UCSD-AML1 (cell line): ENCODE data around the gene TUBB.

ENCODE experiments used
- DNase-seq: peaks from one replicate; lab custom pipeline; 2025; ENCODE audit not compliant: unreplicated experiment; lab: John Stamatoyannopoulos, UW

TUBB gene

GRCh38 chr6:30719791-30720737 lies at the start of gene TUBB:
TUBB (plus strand) TSS chr6:30720352; CDS start chr6:30720507, 155 bp downstream.
- DNase-seq: peak; percentile 96

DNA sequence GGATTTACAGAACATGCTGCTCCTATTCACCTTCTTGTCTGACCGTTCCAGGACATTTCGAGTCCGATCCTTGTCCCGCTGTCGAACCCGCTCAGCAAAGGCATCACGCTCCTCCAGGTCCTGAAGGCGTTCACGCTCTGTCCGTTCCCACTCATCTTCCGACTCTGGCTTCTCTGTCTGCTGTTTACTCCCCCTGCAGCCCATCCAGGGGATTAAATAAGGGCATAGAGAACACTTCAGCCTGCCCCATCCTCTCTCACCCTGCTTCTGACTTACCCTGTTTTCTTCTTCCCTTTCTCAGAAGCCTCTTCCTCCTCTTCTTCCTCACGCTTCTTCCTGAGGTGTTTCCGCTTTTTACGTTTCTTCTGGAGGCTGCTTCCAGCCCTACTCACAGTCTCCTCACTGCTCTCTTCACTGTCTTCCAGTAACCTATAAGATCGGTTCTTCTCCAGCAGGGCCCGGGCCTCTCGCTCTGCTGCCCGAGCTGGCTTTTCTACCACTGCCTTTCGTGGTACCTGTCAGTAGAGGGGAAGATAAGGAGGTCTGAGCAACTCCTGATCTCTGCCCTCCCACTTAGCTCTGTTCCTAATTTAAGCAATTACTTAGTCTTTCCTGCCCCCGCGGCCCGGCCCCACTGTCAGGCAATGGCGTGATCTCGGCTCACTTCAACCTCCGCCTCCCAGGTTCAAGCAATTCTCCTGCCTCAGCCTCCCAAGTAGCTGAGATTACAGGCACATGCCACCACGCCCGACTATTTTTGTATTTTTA lies 49.2 kb upstream of the TUBB start:
- no peak for DNase-seq

- DNase-seq: peak; percentile 92
These were observed 47.5 kb upstream of the TUBB start, which contains the start of gene DHX16 for GRCh38 chr6:30672445-30673253. DHX16 (minus strand) TSS chr6:30673006; CDS start chr6:30672841, 165 bp downstream.

GRCh38 chr6:30676660-30677285 lies 43.4 kb upstream of the TUBB start:
- DNase-seq: no peak

DNA sequence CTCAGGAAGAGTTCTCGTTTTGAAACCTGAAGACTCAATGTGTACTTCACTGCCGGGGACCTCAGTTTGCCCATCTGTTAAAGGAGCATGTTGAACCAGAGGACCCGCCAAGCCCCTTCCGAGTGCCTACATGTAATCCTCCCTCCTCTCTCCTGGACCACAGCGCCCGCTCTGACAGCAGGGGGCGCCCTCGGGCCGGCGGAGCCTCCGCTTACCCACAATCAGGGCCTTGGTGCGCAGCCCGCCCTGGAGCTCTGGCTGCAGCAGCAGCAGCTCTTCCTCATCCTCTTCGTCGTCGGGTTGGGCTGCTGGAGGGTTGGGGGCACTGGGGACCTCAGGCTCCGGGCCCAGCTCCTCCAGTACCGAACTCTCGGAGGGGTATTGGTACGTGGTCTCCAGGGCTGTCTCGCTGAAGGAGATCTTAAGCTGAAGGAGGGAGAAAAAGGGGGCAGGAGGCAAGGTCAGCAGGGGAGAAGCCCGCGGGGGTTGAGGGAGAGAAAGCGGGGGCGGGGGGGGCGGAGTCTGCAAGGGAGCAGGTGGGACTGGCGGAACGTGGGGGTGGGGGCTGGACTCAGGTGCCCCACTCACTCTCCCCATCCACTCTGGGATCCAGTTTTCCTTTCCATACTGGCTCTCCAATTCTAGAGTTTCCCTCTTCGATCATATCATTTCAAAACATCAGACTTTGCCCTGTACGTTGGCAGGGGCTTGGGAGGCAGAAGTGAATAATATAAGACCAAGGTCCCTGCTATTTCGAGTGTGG lies 41.0 kb upstream of the TUBB start:
- DNase-seq: peak; percentile 88

GRCh38 chr6:30679765-30680535 lies 40.2 kb upstream of the TUBB start:
- DNase-seq: no peak

DNA sequence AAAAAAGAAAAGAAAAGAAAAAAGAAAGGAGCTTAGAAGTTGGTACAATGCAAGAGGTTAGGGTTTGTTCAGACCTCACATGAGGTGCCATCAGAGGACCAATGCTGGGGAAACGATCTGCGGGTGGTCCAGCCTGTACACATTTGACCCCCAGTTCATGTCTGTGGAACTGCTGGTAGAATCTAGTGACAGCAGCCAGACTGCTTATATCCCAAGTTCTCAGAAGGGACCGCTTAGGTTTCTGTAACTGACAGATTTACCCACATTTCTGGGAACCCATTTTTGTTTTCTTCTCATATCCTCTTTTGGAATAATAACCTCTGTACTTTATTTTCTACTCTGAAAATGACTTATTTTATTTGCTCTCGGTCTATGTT lies 38.4 kb upstream of the TUBB start:
- DNase-seq: no peak

GRCh38 chr6:30682143-30683117 lies 37.7 kb upstream of the TUBB start:
- peak; percentile 99 for DNase-seq

DNA sequence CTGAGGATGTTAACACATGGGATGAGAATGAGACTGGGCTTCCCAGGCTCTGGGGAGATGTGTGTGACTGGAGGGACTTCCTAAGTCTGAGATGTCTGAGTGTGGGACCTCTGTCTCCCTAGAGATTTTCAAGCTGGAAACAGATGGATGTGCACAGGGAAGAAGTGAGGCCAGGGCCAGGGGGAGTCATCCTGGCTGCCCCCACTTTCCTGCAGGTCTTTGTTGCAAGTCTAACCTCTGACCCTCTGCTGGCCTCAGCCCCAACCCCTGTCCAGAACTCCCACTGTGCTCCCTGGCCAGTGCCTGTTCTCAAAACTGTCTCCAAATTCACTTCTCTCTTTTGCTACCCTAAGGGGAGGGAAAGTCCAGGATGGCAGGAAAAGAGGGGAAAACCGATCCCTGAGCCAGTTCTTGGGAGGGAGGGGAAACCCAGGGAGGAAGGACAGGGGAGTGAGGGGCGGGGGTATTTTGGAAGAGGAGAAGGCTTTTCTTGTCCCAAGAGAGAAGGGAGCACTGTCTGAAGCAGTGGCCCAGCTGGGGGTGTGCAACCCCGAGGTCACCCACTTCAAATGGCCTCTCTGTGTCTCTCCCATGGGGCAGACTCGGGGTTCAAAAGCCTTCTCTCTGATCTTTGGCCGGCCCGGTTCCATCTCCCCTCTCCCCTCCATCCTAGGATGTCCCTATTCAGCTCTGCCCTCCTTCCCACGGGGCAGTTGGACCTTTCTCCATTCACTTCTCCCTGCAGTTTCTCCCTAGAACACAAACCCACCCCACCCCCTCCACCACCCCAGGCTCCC lies 36.8 kb upstream of the TUBB start:
- peak; percentile 53 for DNase-seq

DNA sequence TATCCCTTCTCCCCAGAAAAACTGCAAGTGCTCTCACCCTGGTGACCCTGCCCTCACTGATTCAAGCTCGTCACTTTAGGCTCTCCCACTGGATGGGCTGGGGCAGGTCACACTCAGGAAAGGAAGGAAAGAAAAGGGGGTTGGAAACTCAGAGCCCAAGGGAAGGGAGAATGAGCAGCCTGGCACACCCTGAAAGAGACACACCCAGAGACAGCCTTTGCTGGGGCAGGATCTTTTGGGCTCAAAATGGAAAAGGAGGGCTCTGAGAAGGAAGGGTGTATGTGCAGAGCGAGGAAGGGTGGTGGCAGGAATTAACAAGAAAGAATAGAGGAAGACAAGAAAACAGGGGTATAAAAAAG lies 36.2 kb upstream of the TUBB start:
- DNase-seq: peak; percentile 49

DNA sequence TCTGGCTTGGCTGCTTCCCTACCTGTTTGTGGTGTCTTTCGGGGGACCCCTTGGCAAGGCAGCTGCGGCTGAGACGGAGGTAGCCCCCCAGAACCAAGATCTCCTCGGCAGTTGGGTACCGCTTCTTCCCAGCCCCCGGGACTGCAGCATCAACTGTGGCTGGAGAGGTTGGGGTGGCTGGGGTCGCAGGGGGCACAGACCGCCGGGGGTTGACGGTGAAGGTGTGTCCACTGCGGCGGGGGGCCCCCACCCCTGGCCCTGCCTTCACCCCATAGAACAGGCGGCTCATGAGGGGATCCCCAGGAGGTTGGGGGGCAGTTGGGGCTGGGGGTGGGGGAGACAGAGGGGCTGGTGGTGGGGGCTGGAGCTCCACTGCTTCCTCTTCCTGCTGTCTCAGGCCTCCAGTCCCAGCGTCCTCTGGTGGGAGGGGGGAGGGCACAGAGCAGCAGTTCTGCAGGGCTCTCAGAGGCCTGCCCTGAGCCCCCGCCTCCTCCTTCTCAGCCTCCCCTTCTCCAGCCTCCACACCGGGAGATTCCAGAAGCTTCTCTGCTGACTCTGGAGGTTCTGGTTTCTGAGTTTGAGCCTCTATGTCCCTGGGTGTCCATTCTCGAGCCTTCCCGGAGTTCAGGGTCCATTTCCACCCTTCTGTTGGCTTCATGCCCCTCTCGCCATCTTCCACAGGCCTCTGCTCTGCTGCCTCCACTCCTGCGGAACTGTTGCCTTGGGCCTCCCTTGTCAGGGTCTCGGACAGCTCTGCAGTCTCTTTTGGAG lies 35.6 kb upstream of the TUBB start:
- DNase-seq: peak; percentile 79

- DNase-seq: peak; percentile 54
These were observed 34.8 kb upstream of the TUBB start for GRCh38 chr6:30685157-30686008.

DNA sequence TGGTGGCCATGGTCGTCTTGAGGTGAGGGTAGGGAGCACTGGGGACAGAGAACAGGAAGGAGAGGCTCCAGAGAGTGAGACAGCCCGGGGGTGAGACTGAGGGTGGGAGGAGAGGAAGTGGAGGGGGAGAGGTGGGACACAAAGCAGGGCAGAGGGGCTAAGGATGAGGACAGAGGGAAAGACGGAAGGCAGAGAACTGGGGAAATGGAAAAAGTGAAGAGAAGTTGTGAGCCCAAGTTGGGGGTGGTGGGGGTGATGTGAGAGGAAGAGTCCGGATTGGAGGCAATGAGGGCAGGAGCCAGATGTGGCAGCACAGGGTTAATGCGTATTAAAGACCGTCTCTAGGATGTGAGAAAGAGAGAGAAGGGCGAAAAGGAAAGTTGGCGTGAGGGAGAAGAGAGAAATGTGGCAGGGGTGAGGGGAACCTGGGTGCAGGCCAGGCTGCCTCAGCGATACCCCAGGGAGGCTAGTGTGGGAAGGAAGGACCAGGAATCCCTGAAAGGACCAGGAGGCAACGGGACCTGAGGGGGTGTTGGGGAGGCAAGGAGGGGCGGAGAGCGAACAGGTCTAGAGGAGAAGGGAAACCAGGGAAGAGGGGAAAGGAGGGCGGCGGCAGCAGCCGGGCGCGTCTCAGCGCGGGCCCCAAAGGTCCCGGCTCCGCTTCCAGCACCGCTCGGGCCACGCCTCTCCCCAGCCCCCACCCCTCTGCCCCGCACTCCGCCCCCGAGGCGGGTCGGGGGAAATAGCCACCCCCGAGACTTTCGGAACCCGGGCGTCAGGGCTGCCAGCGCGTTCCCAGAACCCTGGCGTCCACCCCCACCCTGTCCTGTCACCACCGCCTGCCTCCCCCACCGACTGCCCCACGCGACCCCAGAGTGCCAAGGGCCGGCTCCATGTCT lies 33.9 kb upstream of the TUBB start, which contains the start of gene PPP1R18:
Gene PPP1R18 (minus strand): TSS at position 637 of the 899 bp plus-strand sequence. CDS start 627 bp downstream, at position 10.
- DNase-seq: peak; percentile 73

GRCh38 chr6:30686908-30687658 lies 33.1 kb upstream of the TUBB start:
- DNase-seq: peak; percentile 92
